ENCODE data around the gene BCL10. TPM values are rescaled to one million over a fixed set of nuclear protein-coding genes. Genes with fewer than 3 reads are reported as not detected.

Gene BCL10
- total RNA-seq, 1 experiment from 2014 or later: 43.9 TPM

GRCh38 chr1:85282424-85282823 is 6.0 kb upstream of the BCL10 start:
- Mint-ChIP-seq H3K4me1 (ENCODE audit: insufficient read depth, unreplicated experiment) (peaks cover 19% of the 10 kb centered on the region), H3K27me3 (ENCODE audit: insufficient read depth, unreplicated experiment) (no peaks in the 10 kb centered on the region), H3K4me3 (ENCODE audit: unreplicated experiment) (no peak overlapping the region), H3K36me3 (ENCODE audit: insufficient read depth, unreplicated experiment) (no peaks in the 10 kb centered on the region), H3K9me3 (ENCODE audit: unreplicated experiment) (no peaks in the 10 kb centered on the region), H3K27ac (ENCODE audit: low read depth, unreplicated experiment) (no peak overlapping the region)
- ChIA-PET CTCF (interaction anchor here (0.8 to 1.7 kb wide), 2 partner anchors 23 to 104 kb away, joined by 3 to 6 read pairs; partner anchors contain the start of gene C1orf52), POLR2A (interaction anchor here (1.0 to 12.8 kb wide), 2 partner anchors 11 to 58 kb away, joined by 4 to 271 read pairs; no protein-coding TSS in a partner anchor)
- no peak for DNase-seq (ENCODE audit: unreplicated experiment)
- TF ChIP-seq CTCF (IDR thresholded peaks at IDR 0.05; ENCODE audit: unreplicated experiment): no peak
- BruUV-seq (replicated peaks): no TSS peak
- intact Hi-C loops (cut with micrococcal nuclease): no loop called here

DNA sequence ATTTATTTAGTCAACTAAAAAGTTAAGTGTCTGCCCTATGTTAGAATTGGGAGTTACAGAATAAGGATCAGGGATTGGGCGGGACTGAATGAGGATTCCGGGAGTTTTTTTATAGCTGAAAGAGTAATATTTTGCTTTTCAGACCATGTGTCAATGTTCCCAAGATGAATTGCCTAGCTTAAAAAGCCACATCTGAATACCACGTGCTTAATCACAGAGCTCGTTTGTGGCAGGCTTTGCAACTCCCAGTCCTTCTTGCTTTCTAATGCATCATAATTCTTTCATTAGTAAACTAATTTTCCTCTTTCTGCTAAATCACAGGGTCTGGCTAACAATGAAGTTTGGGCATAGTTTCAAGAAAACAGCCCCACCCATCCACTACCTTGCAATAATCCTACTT is 4.2 kb upstream of the BCL10 start:
- no peak for DNase-seq (ENCODE audit: unreplicated experiment)
- H3K9me3 Mint-ChIP-seq (ENCODE audit: unreplicated experiment): no peaks in the 10 kb centered on the region
- TF ChIP-seq CTCF (IDR thresholded peaks at IDR 0.05; ENCODE audit: unreplicated experiment): no peak
- no peaks in the 10 kb centered on the region for H3K27me3 Mint-ChIP-seq (ENCODE audit: insufficient read depth, unreplicated experiment)
- H3K36me3 Mint-ChIP-seq (ENCODE audit: insufficient read depth, unreplicated experiment): no peaks in the 10 kb centered on the region
- ChIA-PET POLR2A (interaction anchor here (12.8 kb wide), 1 partner anchor 13 kb away, joined by 271 read pairs; no protein-coding TSS in a partner anchor), CTCF (interaction anchor here (0.6 to 1.7 kb wide), 5 partner anchors 22 to 413 kb away, joined by 3 to 7 read pairs (median 4); partner anchors contain the start of gene C1orf52)
- H3K4me3 Mint-ChIP-seq (ENCODE audit: unreplicated experiment): no peak overlapping the region
- H3K27ac Mint-ChIP-seq (ENCODE audit: low read depth, unreplicated experiment): no peak overlapping the region
- BruUV-seq (replicated peaks): no TSS peak
- intact Hi-C loops (cut with micrococcal nuclease): no loop called here
- peaks cover 19% of the 10 kb centered on the region for H3K4me1 Mint-ChIP-seq (ENCODE audit: insufficient read depth, unreplicated experiment)

DNA sequence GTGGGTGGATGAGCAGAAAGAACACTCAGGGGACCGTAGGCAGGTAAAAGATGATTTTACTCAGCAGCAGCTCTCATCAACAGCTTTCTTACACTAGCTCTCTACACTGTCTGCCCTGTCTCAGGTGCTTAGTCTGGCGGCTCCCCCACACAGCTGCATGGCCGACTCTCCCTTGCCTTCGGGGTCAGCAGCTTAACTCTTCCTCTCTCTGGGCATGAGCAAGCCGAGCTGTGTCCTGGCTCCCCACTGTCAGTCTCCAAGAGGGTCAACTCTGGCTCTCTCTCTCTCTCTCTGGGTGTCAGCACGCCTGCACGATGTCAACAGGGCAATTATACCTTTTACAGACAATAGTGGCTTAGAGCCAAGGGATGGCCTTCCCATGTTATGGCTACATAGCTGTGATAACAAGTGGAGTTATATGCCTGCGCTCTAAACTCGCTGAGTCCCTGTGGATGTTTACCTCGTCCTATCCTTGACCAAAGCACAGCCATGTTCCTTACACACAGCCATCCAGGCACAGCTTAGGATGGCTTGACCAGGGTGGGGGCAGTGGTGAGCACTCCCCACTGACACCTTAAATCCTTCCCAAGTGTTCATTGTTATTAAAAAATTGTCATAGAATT is 3.1 kb upstream of the BCL10 start:
- peak overlapping the region; percentile 86 for H3K27ac Mint-ChIP-seq (ENCODE audit: low read depth, unreplicated experiment)

More for the DNA sequence above, 3.1 kb upstream of the BCL10 start:
- peak overlapping the region; percentile 59 for H3K4me3 Mint-ChIP-seq (ENCODE audit: unreplicated experiment)
- no peak for TF ChIP-seq CTCF (IDR thresholded peaks at IDR 0.05; ENCODE audit: unreplicated experiment)
- BruUV-seq (replicated peaks): no TSS peak
- H3K4me1 Mint-ChIP-seq (ENCODE audit: insufficient read depth, unreplicated experiment): peaks cover 20% of the 10 kb centered on the region
- H3K36me3 Mint-ChIP-seq (ENCODE audit: insufficient read depth, unreplicated experiment): no peaks in the 10 kb centered on the region
- CTCF ChIA-PET: interaction anchor here (0.6 to 1.4 kb wide), 9 partner anchors 10 to 345 kb away, joined by 3 to 4 read pairs (median 3); no protein-coding TSS in a partner anchor
- POLR2A ChIA-PET: interaction anchor here (1.7 to 12.8 kb wide), 3 partner anchors 14 to 50 kb away, joined by 8 to 271 read pairs (median 131); partner anchors contain the start of gene C1orf52
- no peaks in the 10 kb centered on the region for H3K27me3 Mint-ChIP-seq (ENCODE audit: insufficient read depth, unreplicated experiment)
- intact Hi-C loops (cut with micrococcal nuclease): no loop called here
- H3K9me3 Mint-ChIP-seq (ENCODE audit: unreplicated experiment): no peaks in the 10 kb centered on the region
- no peak for DNase-seq (ENCODE audit: unreplicated experiment)
